ENCODE data around the gene SRPK3. TPM values are rescaled to one million over a fixed set of nuclear protein-coding genes. Genes with fewer than 3 reads are reported as not detected.

SRPK3 gene
- total RNA-seq, 2 donors from 2014 or later: not detected

GRCh38 chrX:153830640-153831428 is 50.0 kb downstream of the SRPK3 start:
- peaks cover 9% of the 10 kb centered on the region for H3K4me1 Mint-ChIP-seq
- no peaks in the 10 kb centered on the region for H3K9me3 Mint-ChIP-seq
- no peak overlapping the region for H3K27ac Mint-ChIP-seq
- no peak overlapping the region for H3K4me3 Mint-ChIP-seq
- H3K27me3 Mint-ChIP-seq: no peaks in the 10 kb centered on the region
- ATAC-seq (replicated peaks): no peak
- H3K36me3 Mint-ChIP-seq (ENCODE audit: low read depth): no peaks in the 10 kb centered on the region

GRCh38 chrX:153831429-153832150 is 50.7 kb downstream of the SRPK3 start:
- Mint-ChIP-seq H3K9me3 (no peaks in the 10 kb centered on the region), H3K4me3 (peak overlapping the region; percentile 43), H3K27me3 (no peaks in the 10 kb centered on the region), H3K36me3 (ENCODE audit: low read depth) (no peaks in the 10 kb centered on the region), H3K27ac (no peak overlapping the region), H3K4me1 (peaks cover 9% of the 10 kb centered on the region)
- no peak for ATAC-seq (replicated peaks)

GRCh38 chrX:153832728-153833127 is 51.9 kb downstream of the SRPK3 start:
- H3K4me1 Mint-ChIP-seq: peaks cover under 1% of the 10 kb centered on the region
- H3K4me3 Mint-ChIP-seq: no peak overlapping the region
- no peaks in the 10 kb centered on the region for H3K36me3 Mint-ChIP-seq (ENCODE audit: low read depth)
- ATAC-seq (replicated peaks): no peak
- H3K9me3 Mint-ChIP-seq: no peaks in the 10 kb centered on the region
- H3K27ac Mint-ChIP-seq: no peak overlapping the region
- no peaks in the 10 kb centered on the region for H3K27me3 Mint-ChIP-seq

Other genes starting within 250 kb of the SRPK3 start
- 10 to 100 TPM in 1 of 2 donors, 1 to 10 TPM in 1; 9.1 to 26.4 TPM for gene CCNQ, start 181.9 kb upstream of the SRPK3 start, total RNA-seq
- under 1 TPM in 1 of 2 donors, not detected in 1; 0.13 TPM for gene DUSP9, start 133.8 kb upstream of the SRPK3 start, total RNA-seq
- gene PNCK, start 107.2 kb upstream of the SRPK3 start, total RNA-seq: 10 to 100 TPM in 1 of 2 donors, 1 to 10 TPM in 1; 1.6 to 16.7 TPM
- gene SLC6A8, start 93.1 kb upstream of the SRPK3 start, total RNA-seq: 10 to 100 TPM in 1 of 2 donors, 1 to 10 TPM in 1; 1.1 to 26.1 TPM
- gene BCAP31, start 56.7 kb upstream of the SRPK3 start, total RNA-seq: 100 to 1,000 TPM; 115 to 170 TPM
- gene ABCD1, start 56.2 kb upstream of the SRPK3 start, total RNA-seq: 1 to 10 TPM; 6.7 to 9.4 TPM
- 1 to 10 TPM in 1 of 2 donors, under 1 TPM in 1; 0.45 to 7.9 TPM for gene PLXNB3, start 16.8 kb upstream of the SRPK3 start, total RNA-seq
- gene IDH3G, start 13.3 kb downstream of the SRPK3 start, total RNA-seq: 10 to 100 TPM; 62.0 to 82.2 TPM
- gene SSR4, start 13.6 kb downstream of the SRPK3 start, total RNA-seq: 100 to 1,000 TPM; 150 to 152 TPM
- gene PDZD4, start 49.5 kb downstream of the SRPK3 start, total RNA-seq: 1 to 10 TPM; 1.3 to 8.0 TPM
- 1 to 10 TPM; 2.3 to 2.4 TPM for gene L1CAM, start 105.1 kb downstream of the SRPK3 start, total RNA-seq
- gene AVPR2, start 123.6 kb downstream of the SRPK3 start, total RNA-seq: under 1 TPM in 1 of 2 donors, not detected in 1; 0.32 TPM
- gene ARHGAP4, start 145.2 kb downstream of the SRPK3 start, total RNA-seq: 100 to 1,000 TPM; 105 to 147 TPM
- 100 to 1,000 TPM in 1 of 2 donors, 10 to 100 TPM in 1; 74.7 to 146 TPM for gene NAA10, start 154.0 kb downstream of the SRPK3 start, total RNA-seq
- gene RENBP, start 163.6 kb downstream of the SRPK3 start, total RNA-seq: 1 to 10 TPM; 4.7 to 4.9 TPM
- gene HCFC1, start 190.8 kb downstream of the SRPK3 start, total RNA-seq: 100 to 1,000 TPM in 1 of 2 donors, 10 to 100 TPM in 1; 85.5 to 134 TPM
- 1 to 10 TPM; 7.1 to 7.8 TPM for gene TMEM187, start 191.7 kb downstream of the SRPK3 start, total RNA-seq
- 100 to 1,000 TPM; 113 to 224 TPM for gene IRAK1, start 238.9 kb downstream of the SRPK3 start, total RNA-seq

Data from activated T-helper 17 cell treated with anti-CD3 and anti-CD28 coated beads, Interleukin-2, amount 50 U/mL, for 72 hours (primary cell).